Astrocyte (in vitro differentiated cells and primary cell): Measurements from ENCODE around the gene MSRB3. TPM values are rescaled to one million over a fixed set of nuclear protein-coding genes. Genes with fewer than 3 reads are reported as not detected.
"Not testable (repeated sequence)": the region's sequence is repeated elsewhere in the genome, so short reads cannot be mapped to it uniquely, and the experiment has no call there.

Source experiments
- DNase-seq: peaks from one replicate; pipeline ENCODE4 v3.0.0-alpha.2; 2010; ENCODE audit warnings: low read depth
- FAIRE-seq: peaks from 2 replicates; lab custom pipeline; 2011; peaks lifted over from hg19 to GRCh38; lab: Jason Lieb, UNC
- H2AFZ ChIP-seq: 2 replicates; pipeline ENCODE4 v1.6.0; 2012; ENCODE audit warnings: low read depth, low read length, inconsistent platforms
- H3K27ac ChIP-seq: 2 replicates; pipeline ENCODE4 v1.5.1; 2011; ENCODE audit warnings: low read depth, low read length, inconsistent platforms
- H3K27me3 ChIP-seq: 2 replicates; pipeline ENCODE4 v1.6.0; 2011; ENCODE audit warnings: low read length, inconsistent platforms; ENCODE audit not compliant: insufficient read depth
- H3K36me3 ChIP-seq: 2 replicates; pipeline ENCODE4 v1.5.1; 2011; ENCODE audit warnings: low read length, inconsistent platforms; ENCODE audit not compliant: insufficient read depth
- H3K4me1 ChIP-seq: 2 replicates; pipeline ENCODE4 v1.5.1; 2011; ENCODE audit warnings: low read length, inconsistent platforms; ENCODE audit not compliant: insufficient read depth
- H3K4me2 ChIP-seq: 2 replicates; pipeline ENCODE4 v1.6.0; 2012; ENCODE audit warnings: low read length, inconsistent platforms
- H3K4me3 ChIP-seq: 2 replicates; pipeline ENCODE4 v1.5.1; 2011; ENCODE audit warnings: low read depth, mild to moderate bottlenecking, low read length, inconsistent platforms; ENCODE audit not compliant: insufficient read depth
- H3K79me2 ChIP-seq: 2 replicates; pipeline ENCODE4 v1.6.0; 2012; ENCODE audit warnings: mild to moderate bottlenecking, low read length, inconsistent platforms; ENCODE audit not compliant: insufficient read depth
- H3K9ac ChIP-seq: 2 replicates; pipeline ENCODE4 v1.6.0; 2012; ENCODE audit warnings: mild to moderate bottlenecking, low read length, inconsistent platforms
- H3K9me3 ChIP-seq: 2 replicates; pipeline ENCODE4 v1.5.1; 2012; ENCODE audit warnings: low read depth, mild to moderate bottlenecking, low read length, inconsistent platforms; ENCODE audit not compliant: insufficient read depth
- H4K20me1 ChIP-seq: 2 replicates; pipeline ENCODE4 v1.6.0; 2012; ENCODE audit warnings: low read length, inconsistent platforms; ENCODE audit not compliant: insufficient read depth
- H3K27ac Mint-ChIP-seq: one replicate; pipeline ENCODE4 v1.8.0; 2021; ENCODE audit warnings: mild to moderate bottlenecking, mixed read lengths; ENCODE audit not compliant: unreplicated experiment
- H3K27me3 Mint-ChIP-seq: one replicate; pipeline ENCODE4 v1.8.0; 2021; ENCODE audit warnings: low read depth, mixed read lengths; ENCODE audit not compliant: unreplicated experiment
- H3K36me3 Mint-ChIP-seq: one replicate; pipeline ENCODE4 v1.8.0; 2021; ENCODE audit warnings: low read depth, mixed read lengths; ENCODE audit not compliant: unreplicated experiment
- H3K4me1 Mint-ChIP-seq: one replicate; pipeline ENCODE4 v1.8.0; 2021; ENCODE audit warnings: low read depth, mixed read lengths; ENCODE audit not compliant: unreplicated experiment
- H3K4me3 Mint-ChIP-seq: one replicate; pipeline ENCODE4 v1.8.0; 2021; ENCODE audit warnings: mild to moderate bottlenecking, moderate library complexity, mixed read lengths; ENCODE audit not compliant: unreplicated experiment
- H3K9me3 Mint-ChIP-seq: one replicate; pipeline ENCODE4 v1.8.0; 2021; ENCODE audit warnings: mild to moderate bottlenecking, mixed read lengths; ENCODE audit not compliant: unreplicated experiment
- EZH2 ChIP-seq: IDR thresholded peaks from 2 replicates; pipeline ENCODE4 v1.6.1; 2012; ENCODE audit warnings: mild to moderate bottlenecking, low read length, inconsistent platforms; ENCODE audit not compliant: insufficient read depth
- total RNA-seq: library from RNA; stranded (reverse); gene quantifications from 2 replicates; pipeline ENCODE4 v1.2.1, GENCODE V29; 2021
- TF ChIP-seq, protein P1 (sequence below): IDR thresholded peaks from 2 replicates; pipeline ENCODE4 v1.5.1; 2011; ENCODE audit warnings: low read depth, mild to moderate bottlenecking, inconsistent platforms, low read length, moderate library complexity; ENCODE audit not compliant: insufficient read depth

The MSRB3 gene
- total RNA-seq, 1 donor from 2014 or later, result 73.0 TPM

DNA sequence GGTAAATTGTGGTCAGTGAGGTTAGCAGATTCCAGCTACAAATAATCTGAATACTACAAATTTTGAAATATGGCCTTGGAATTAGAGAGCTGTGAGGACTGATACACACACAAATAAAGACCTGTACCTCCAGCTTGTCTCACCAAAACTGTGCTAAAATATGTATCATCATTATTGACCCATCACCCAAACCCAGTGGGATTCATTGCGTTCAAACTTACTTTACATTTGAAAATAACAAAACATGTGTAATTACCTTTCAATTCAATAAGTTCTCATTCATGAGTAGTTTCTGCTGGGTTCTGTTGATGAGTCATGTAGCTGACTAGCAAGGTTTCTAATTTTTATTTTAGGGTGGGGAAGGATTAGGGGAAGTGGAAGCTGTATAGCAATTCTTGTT is 170.9 kb downstream of the MSRB3 start:
- no peak overlapping the region for H2AFZ ChIP-seq
- no peaks in the 10 kb centered on the region for H4K20me1 ChIP-seq
- FAIRE-seq (peak; percentile 32), DNase-seq (peak; percentile 49)
- no peak overlapping the region for H3K4me3 Mint-ChIP-seq
- no peak overlapping the region for H3K27ac Mint-ChIP-seq
- H3K27me3 Mint-ChIP-seq, result no peaks in the 10 kb centered on the region
- no peaks in the 10 kb centered on the region for H3K27me3 ChIP-seq
- no peaks in the 10 kb centered on the region for H3K9me3 ChIP-seq
- no peak for TF ChIP-seq EZH2
- TF ChIP-seq, protein P1, sequence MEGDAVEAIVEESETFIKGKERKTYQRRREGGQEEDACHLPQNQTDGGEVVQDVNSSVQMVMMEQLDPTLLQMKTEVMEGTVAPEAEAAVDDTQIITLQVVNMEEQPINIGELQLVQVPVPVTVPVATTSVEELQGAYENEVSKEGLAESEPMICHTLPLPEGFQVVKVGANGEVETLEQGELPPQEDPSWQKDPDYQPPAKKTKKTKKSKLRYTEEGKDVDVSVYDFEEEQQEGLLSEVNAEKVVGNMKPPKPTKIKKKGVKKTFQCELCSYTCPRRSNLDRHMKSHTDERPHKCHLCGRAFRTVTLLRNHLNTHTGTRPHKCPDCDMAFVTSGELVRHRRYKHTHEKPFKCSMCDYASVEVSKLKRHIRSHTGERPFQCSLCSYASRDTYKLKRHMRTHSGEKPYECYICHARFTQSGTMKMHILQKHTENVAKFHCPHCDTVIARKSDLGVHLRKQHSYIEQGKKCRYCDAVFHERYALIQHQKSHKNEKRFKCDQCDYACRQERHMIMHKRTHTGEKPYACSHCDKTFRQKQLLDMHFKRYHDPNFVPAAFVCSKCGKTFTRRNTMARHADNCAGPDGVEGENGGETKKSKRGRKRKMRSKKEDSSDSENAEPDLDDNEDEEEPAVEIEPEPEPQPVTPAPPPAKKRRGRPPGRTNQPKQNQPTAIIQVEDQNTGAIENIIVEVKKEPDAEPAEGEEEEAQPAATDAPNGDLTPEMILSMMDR, result no peak
- no peaks in the 10 kb centered on the region for H3K79me2 ChIP-seq
- no peaks in the 10 kb centered on the region for H3K9me3 Mint-ChIP-seq
- no peak overlapping the region for H3K27ac ChIP-seq
- H3K4me3 ChIP-seq, result no peak overlapping the region
- H3K4me2 ChIP-seq, result peak overlapping the region; percentile 21
- H3K36me3 ChIP-seq, result no peaks in the 10 kb centered on the region
- H3K4me1 Mint-ChIP-seq, result peaks cover 19% of the 10 kb centered on the region
- H3K9ac ChIP-seq, result no peak overlapping the region
- H3K36me3 Mint-ChIP-seq, result peaks cover 6% of the 10 kb centered on the region
- no peaks in the 10 kb centered on the region for H3K4me1 ChIP-seq

DNA sequence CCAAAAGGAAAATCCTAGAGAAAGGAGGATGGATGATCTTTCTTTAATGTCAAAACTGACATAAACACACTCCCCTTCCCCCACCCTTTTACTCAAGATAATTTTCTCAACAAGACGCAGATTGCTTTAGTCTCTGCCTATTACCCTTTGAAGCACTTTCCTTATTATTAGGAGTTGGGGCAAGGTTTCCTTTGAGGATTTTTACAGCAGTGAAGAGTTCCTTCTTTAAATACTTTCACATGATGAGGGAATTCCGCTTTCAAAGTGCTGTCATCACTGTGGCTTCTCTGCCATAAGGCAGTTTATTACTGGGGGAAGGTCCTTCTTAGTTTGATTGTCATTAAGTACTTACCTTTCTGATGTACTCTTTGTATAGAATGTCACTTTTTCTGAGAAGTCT is 172.1 kb downstream of the MSRB3 start:
- no peak overlapping the region for H3K4me3 Mint-ChIP-seq
- Histone ChIP-seq H3K9ac (no peak overlapping the region), H4K20me1 (no peaks in the 10 kb centered on the region), H3K36me3 (no peaks in the 10 kb centered on the region), H3K27ac (no peak overlapping the region), H3K4me1 (no peaks in the 10 kb centered on the region), H3K27me3 (no peaks in the 10 kb centered on the region), H3K4me2 (no peak overlapping the region), H3K79me2 (no peaks in the 10 kb centered on the region), H3K9me3 (no peaks in the 10 kb centered on the region), H3K4me3 (no peak overlapping the region), H2AFZ (no peak overlapping the region)
- TF ChIP-seq EZH2, result no peak
- TF ChIP-seq, protein P1, result no peak
- H3K27me3 Mint-ChIP-seq, result no peaks in the 10 kb centered on the region
- no peak for DNase-seq
- no peak overlapping the region for H3K27ac Mint-ChIP-seq
- FAIRE-seq, result no peak
- peaks cover 9% of the 10 kb centered on the region for H3K36me3 Mint-ChIP-seq
- no peaks in the 10 kb centered on the region for H3K9me3 Mint-ChIP-seq
- H3K4me1 Mint-ChIP-seq, result peaks cover 19% of the 10 kb centered on the region

DNA sequence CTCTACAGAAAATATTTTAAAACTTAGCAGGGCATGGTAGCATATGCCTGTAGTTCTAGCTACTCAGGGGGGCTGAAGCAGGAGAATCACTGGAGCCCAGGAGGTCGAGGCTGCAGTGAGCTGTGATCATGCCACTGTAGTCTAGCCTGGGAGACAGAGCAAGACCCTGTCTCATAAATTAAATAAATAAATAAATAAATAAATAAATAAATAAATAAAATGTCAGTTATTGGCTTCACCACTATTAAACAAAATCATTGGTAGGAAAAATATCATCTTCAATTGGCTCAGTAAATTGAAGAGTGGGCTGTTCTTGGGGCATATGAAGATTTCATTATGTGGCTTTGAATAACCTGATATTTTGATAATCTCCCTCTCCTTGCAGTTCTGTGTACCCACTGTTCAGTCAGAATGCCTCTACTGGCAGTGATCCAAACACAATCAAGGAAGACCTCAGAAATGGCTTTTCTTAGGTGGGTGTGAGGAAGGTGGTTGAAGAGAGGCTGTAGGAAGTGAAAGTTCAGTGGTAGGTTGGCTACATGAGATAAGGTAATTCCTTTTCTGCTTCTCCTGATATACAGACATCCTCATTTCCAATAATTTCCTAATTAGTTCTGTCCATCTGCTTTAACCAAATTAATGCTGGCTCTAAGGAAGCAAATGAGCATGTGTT is 175.8 kb downstream of the MSRB3 start:
- peaks cover 19% of the 10 kb centered on the region for H3K4me1 Mint-ChIP-seq
- H3K27me3 Mint-ChIP-seq, result no peaks in the 10 kb centered on the region

DNA sequence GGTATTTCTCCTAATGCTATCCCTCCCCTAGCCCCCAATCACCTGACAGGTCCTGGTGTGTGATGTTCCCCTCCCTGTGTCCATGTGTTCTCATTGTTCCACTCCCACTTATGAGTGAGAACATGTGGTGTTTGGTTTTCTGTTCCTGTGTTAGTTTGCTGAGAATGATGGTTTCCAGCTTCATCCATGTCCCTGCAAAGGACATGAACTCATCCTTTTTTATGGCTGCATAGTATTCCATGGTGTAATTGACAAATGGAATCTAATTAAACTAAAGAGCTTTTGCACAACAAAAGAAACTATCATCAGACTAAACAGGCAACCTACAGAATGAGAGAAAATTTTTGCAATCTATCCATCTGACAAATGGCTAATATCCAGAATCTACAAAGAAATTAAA is 178.9 kb downstream of the MSRB3 start:
- H3K9me3 ChIP-seq, H3K4me3 ChIP-seq, H3K4me3 Mint-ChIP-seq, DNase-seq, H3K27ac Mint-ChIP-seq, H3K27me3 Mint-ChIP-seq, H3K36me3 ChIP-seq, H3K4me1 ChIP-seq, H2AFZ ChIP-seq, H3K4me1 Mint-ChIP-seq, H3K27ac ChIP-seq, H3K9ac ChIP-seq, H3K4me2 ChIP-seq, H3K27me3 ChIP-seq, H3K9me3 Mint-ChIP-seq, H3K79me2 ChIP-seq, H4K20me1 ChIP-seq, FAIRE-seq: not testable (repeated sequence)
- H3K36me3 Mint-ChIP-seq, result peaks cover 21% of the 10 kb centered on the region

More for the DNA sequence above, 175.8 kb downstream of the MSRB3 start:
- no peaks in the 10 kb centered on the region for H3K9me3 ChIP-seq
- H3K27ac ChIP-seq, result no peak overlapping the region
- Mint-ChIP-seq H3K27ac (no peak overlapping the region), H3K36me3 (peaks cover 14% of the 10 kb centered on the region), H3K4me3 (no peak overlapping the region), H3K9me3 (no peaks in the 10 kb centered on the region)
- H3K4me2 ChIP-seq, result no peak overlapping the region
- no peak overlapping the region for H2AFZ ChIP-seq
- TF ChIP-seq EZH2, result no peak
- TF ChIP-seq, protein P1, result no peak
- no peaks in the 10 kb centered on the region for H3K36me3 ChIP-seq
- FAIRE-seq, result no peak
- DNase-seq, result no peak
- H3K9ac ChIP-seq, result no peak overlapping the region
- H3K4me3 ChIP-seq, result no peak overlapping the region
- no peaks in the 10 kb centered on the region for H3K4me1 ChIP-seq
- no peaks in the 10 kb centered on the region for H3K27me3 ChIP-seq
- H3K79me2 ChIP-seq, result no peaks in the 10 kb centered on the region
- no peaks in the 10 kb centered on the region for H4K20me1 ChIP-seq
